Caco-2 (cell line): ENCODE data around the gene SREBF1. TPM values are rescaled to one million over a fixed set of nuclear protein-coding genes. Genes with fewer than 3 reads are reported as not detected.

Experiments
- BruUV-seq: library from RNA; stranded (reverse); fragments of 400-500 nt; replicated peaks from 2 replicates; lab custom pipeline; 2021; lab: Mats Ljungman, UMichigan
- CTCF ChIA-PET: fragments of 300-600 bp; sonication (Branson Sonifier 250); formaldehyde crosslinking; loops from one replicate; lab custom pipeline; 2022; ENCODE audit warnings: antibody characterized with exemption; lab: Charles Lee
- POLR2A ChIA-PET: fragments of 300-600 bp; sonication (Branson Sonifier 250); formaldehyde crosslinking; loops from one replicate; lab custom pipeline; 2022; ENCODE audit warnings: antibody characterized with exemption; lab: Charles Lee
- DNase-seq, 2 experiments: peaks; one replicate each; pipeline versions ENCODE4 v3.0.0 to v3.0.0-alpha.2; 2020 to 2022
- H3K27me3 ChIP-seq: replicated peaks from 2 replicates; pipeline ENCODE4 v1.6.0; 2011; ENCODE audit warnings: low read length; ENCODE audit not compliant: control insufficient read depth, insufficient read depth
- H3K36me3 ChIP-seq: 2 replicates; pipeline ENCODE4 v1.5.1; 2011; ENCODE audit warnings: low read length; ENCODE audit not compliant: control insufficient read depth, insufficient read depth
- H3K4me1 ChIP-seq: fragments of 250-450 bp; sonication (Bioruptor Pico); 2 replicates; pipeline ENCODE4 v1.5.1; 2020; ENCODE audit warnings: mild to moderate bottlenecking
- H3K4me3 ChIP-seq: 2 replicates; pipeline ENCODE4 v1.5.1; 2011; ENCODE audit warnings: low read depth, mild to moderate bottlenecking, control low read depth, low read length
- H3K9me3 ChIP-seq: fragments of 250-450 bp; sonication (Bioruptor Pico); 2 replicates; pipeline ENCODE4 v1.5.1; 2020; ENCODE audit warnings: mild to moderate bottlenecking, moderate library complexity
- H3K27ac Mint-ChIP-seq: one replicate; pipeline ENCODE4 v1.8.0; 2022; ENCODE audit warnings: mixed read lengths; ENCODE audit not compliant: unreplicated experiment
- H3K27me3 Mint-ChIP-seq: one replicate; pipeline ENCODE4 v1.8.0; 2022; ENCODE audit warnings: mixed read lengths; ENCODE audit not compliant: insufficient read depth, unreplicated experiment
- H3K36me3 Mint-ChIP-seq: one replicate; pipeline ENCODE4 v1.8.0; 2022; ENCODE audit warnings: mild to moderate bottlenecking, mixed read lengths; ENCODE audit not compliant: insufficient read depth, unreplicated experiment
- H3K4me1 Mint-ChIP-seq: one replicate; pipeline ENCODE4 v1.8.0; 2022; ENCODE audit warnings: low read depth, mixed read lengths; ENCODE audit not compliant: unreplicated experiment
- H3K4me3 Mint-ChIP-seq: one replicate; pipeline ENCODE4 v1.8.0; 2022; ENCODE audit warnings: mild to moderate bottlenecking, moderate library complexity, mixed read lengths; ENCODE audit not compliant: unreplicated experiment
- H3K9me3 Mint-ChIP-seq: one replicate; pipeline ENCODE4 v1.8.0; 2022; ENCODE audit warnings: mixed read lengths; ENCODE audit not compliant: unreplicated experiment
- CTCF ChIP-seq, 2 experiments: fragments of 200-600 bp in 1 of 2; IDR thresholded peaks; 1 replicate in 1 of 2; 2 replicates in 1 of 2; pipeline versions ENCODE4 v1.5.1 to v1.8.0; 2011 to 2022; ENCODE audit warnings: antibody characterized with exemption in 1 of 2, control low read depth in 1 of 2, inconsistent platforms in 1 of 2, low read depth in 1 of 2, low read length in 1 of 2, mild to moderate bottlenecking in 1 of 2, moderate library complexity in 1 of 2; ENCODE audit not compliant: insufficient read depth in 1 of 2, severe bottlenecking in 1 of 2, unreplicated experiment in 1 of 2
- intact Hi-C: fragments of 100-400 bp; cut with micrococcal nuclease; formaldehyde crosslinking; loops from one replicate; pipeline ENCODE4 v1.10.0; 2022; ENCODE audit not compliant: unreplicated experiment
- total RNA-seq: library from RNA; stranded (reverse); gene quantifications from 2 replicates; pipeline ENCODE4 v1.2.3, GENCODE V29; 2022

Gene SREBF1
- total RNA-seq, 1 experiment from 2014 or later, result 118 TPM

DNA sequence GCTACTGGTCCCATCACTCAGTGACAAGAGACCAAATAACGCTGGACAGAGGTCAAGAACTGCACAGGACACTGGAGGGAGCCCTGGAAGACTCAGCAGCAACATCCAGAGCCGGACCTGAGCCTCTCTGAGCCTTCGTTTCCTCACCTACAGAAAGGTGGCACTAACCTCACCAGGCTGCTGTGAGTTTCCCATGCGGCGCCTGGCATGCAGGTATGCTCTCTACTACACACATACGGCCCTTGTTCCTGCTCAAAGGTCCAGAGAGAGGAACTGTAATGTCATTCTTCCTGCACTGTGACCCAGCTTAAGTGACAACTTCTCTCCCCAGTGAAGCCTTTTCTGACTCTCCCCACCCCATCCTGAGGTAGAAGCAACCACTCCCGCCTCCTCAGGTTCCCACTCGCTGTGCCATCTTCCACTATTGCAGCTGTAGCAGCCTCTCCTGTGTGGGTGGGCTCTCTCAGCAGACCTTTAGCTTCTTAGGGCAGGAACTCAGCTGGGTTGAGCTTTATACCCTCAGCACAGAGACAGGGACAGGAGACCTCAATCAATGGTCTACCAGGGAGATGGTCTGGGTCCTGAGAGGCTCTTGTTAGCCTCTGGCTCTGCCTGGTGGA, 43.9 kb upstream of the SREBF1 start:
- H3K4me3 ChIP-seq, result no peak overlapping the region
- Mint-ChIP-seq H3K36me3 (peaks cover 20% of the 10 kb centered on the region), H3K9me3 (no peaks in the 10 kb centered on the region), H3K27ac (no peak overlapping the region), H3K27me3 (no peaks in the 10 kb centered on the region), H3K4me1 (no peaks in the 10 kb centered on the region), H3K4me3 (no peak overlapping the region)
- no TSS peak for BruUV-seq
- DNase-seq, result no peak
- ChIA-PET CTCF (no interaction called here), POLR2A (no interaction called here)
- no peaks in the 10 kb centered on the region for H3K36me3 ChIP-seq
- intact Hi-C loops, result no loop called here
- no peaks in the 10 kb centered on the region for H3K27me3 ChIP-seq
- H3K4me1 ChIP-seq, result no peaks in the 10 kb centered on the region
- no peaks in the 10 kb centered on the region for H3K9me3 ChIP-seq
- no peak for TF ChIP-seq CTCF (IDR thresholded peaks at IDR 0.05; ENCODE audit: insufficient read depth in 1 of 2, low read depth in 1 of 2, low read length in 1 of 2, severe bottlenecking in 1 of 2, unreplicated experiment in 1 of 2)

DNA sequence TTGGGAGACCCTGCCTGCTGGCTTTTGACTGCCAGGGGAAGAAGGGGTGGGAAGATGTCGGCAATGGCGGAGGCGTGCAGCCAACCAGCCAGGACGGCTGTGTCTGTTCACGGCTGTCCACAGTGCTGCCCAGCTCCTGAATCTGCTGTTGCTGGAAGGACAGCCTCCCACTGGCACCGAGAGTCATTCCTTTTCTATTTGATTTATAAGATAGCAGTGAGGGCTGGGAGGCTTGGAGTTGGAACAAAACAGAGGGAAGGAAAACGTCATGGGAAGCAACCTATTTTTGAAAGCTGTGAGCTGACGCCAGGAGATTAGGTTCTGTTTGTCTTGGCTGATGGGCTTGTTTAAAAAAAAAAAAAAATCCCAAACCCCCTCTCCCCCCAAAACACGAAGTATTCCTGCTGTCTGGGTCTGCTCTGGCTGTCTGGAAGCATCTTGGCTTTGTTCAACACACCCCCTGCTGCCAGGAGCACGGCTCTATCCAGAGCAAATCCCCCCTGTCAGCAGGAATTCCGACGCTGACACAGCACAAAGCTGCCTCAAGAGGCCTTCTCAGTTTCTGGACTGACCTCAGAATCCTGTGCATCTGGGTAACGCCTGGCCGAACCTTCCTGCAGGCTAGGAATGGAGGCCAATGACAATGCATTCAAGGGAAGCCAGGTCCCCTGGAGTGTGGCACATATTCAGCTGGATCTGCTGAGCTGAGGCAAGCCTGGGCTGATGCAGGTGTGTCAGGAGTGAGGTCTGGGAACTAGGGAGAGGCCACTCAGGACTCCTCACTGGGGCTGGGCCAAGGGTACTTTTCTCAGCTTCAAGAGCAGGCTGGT, 41.0 kb upstream of the SREBF1 start:
- ChIA-PET CTCF (no interaction called here), POLR2A (no interaction called here)
- Histone ChIP-seq H3K27me3 (no peaks in the 10 kb centered on the region), H3K4me3 (no peak overlapping the region), H3K4me1 (no peaks in the 10 kb centered on the region), H3K36me3 (no peaks in the 10 kb centered on the region), H3K9me3 (no peaks in the 10 kb centered on the region)
- no peak for TF ChIP-seq CTCF (IDR thresholded peaks at IDR 0.05; ENCODE audit: insufficient read depth in 1 of 2, low read depth in 1 of 2, low read length in 1 of 2, severe bottlenecking in 1 of 2, unreplicated experiment in 1 of 2)
- no peaks in the 10 kb centered on the region for H3K4me1 Mint-ChIP-seq
- H3K27me3 Mint-ChIP-seq, result no peaks in the 10 kb centered on the region
- H3K27ac Mint-ChIP-seq, result no peak overlapping the region
- intact Hi-C loops, result loop anchor here (5.0 kb wide), 1 partner anchor 40 kb away; no protein-coding TSS in a partner anchor
- no peaks in the 10 kb centered on the region for H3K9me3 Mint-ChIP-seq
- H3K4me3 Mint-ChIP-seq, result no peak overlapping the region
- DNase-seq, result no peak
- H3K36me3 Mint-ChIP-seq, result peaks cover 14% of the 10 kb centered on the region
- BruUV-seq, result no TSS peak

- POLR2A ChIA-PET, result no interaction called here
- intact Hi-C loops, result loop anchor here (5.0 kb wide), 1 partner anchor 40 kb away; no protein-coding TSS in a partner anchor
- no peak overlapping the region for H3K4me3 ChIP-seq
- CTCF ChIA-PET, result no interaction called here
- H3K4me1 ChIP-seq, result no peaks in the 10 kb centered on the region
- H3K9me3 Mint-ChIP-seq, result no peaks in the 10 kb centered on the region
- H3K27me3 Mint-ChIP-seq, result no peaks in the 10 kb centered on the region
- H3K9me3 ChIP-seq, result no peaks in the 10 kb centered on the region
- BruUV-seq, result no TSS peak
- no peaks in the 10 kb centered on the region for H3K4me1 Mint-ChIP-seq
- DNase-seq, result no peak
- H3K27me3 ChIP-seq, result no peaks in the 10 kb centered on the region
- TF ChIP-seq CTCF (IDR thresholded peaks at IDR 0.05; ENCODE audit: insufficient read depth in 1 of 2, low read depth in 1 of 2, low read length in 1 of 2, severe bottlenecking in 1 of 2, unreplicated experiment in 1 of 2), result no peak
- H3K36me3 Mint-ChIP-seq, result peaks cover 14% of the 10 kb centered on the region
- H3K36me3 ChIP-seq, result no peaks in the 10 kb centered on the region
- no peak overlapping the region for H3K4me3 Mint-ChIP-seq
- no peak overlapping the region for H3K27ac Mint-ChIP-seq
These were observed 40.3 kb upstream of the SREBF1 start for GRCh38 chr17:17876959-17877528.
